ENCODE results near the gene STXBP5.

Gene STXBP5

GRCh38 chr6:147221739-147222138 lies 17.5 kb downstream of the STXBP5 start:
- H3K4me3 ChIP-seq (ENCODE audit: low read length): no peak overlapping the region
- TF ChIP-seq, protein P1, sequence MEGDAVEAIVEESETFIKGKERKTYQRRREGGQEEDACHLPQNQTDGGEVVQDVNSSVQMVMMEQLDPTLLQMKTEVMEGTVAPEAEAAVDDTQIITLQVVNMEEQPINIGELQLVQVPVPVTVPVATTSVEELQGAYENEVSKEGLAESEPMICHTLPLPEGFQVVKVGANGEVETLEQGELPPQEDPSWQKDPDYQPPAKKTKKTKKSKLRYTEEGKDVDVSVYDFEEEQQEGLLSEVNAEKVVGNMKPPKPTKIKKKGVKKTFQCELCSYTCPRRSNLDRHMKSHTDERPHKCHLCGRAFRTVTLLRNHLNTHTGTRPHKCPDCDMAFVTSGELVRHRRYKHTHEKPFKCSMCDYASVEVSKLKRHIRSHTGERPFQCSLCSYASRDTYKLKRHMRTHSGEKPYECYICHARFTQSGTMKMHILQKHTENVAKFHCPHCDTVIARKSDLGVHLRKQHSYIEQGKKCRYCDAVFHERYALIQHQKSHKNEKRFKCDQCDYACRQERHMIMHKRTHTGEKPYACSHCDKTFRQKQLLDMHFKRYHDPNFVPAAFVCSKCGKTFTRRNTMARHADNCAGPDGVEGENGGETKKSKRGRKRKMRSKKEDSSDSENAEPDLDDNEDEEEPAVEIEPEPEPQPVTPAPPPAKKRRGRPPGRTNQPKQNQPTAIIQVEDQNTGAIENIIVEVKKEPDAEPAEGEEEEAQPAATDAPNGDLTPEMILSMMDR (conservative IDR thresholded peaks at IDR 0.05; ENCODE audit: low read depth, low read length): no peak
- no peak for DNase-seq (ENCODE audit: low read depth)

- DNase-seq (ENCODE audit: low read depth): peak; percentile 13
- no peak overlapping the region for H3K4me3 ChIP-seq (ENCODE audit: low read length)
Observed at GRCh38 chr6:147222160-147222838, 18.1 kb downstream of the STXBP5 start.

DNA sequence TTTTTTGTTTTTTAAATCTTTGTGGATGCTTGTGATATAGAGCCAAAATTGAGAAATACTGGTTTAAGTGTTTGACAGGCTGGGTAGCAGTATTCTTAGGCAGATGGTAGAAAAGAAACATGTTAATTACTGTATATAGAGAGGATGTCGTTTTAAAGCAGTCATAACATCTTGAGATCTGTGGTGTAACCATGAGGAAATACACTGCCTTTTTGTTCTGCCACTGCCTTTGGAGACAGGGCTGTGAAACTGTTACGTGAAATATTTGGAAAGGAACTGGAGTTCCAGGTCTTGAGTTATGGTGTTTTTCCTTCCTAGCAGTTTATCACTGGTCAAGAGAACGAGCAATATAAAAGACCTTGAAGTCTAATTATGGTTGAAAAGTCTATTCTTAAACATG lies 19.5 kb downstream of the STXBP5 start:
- H3K4me3 ChIP-seq (ENCODE audit: low read length): no peak overlapping the region
- DNase-seq (ENCODE audit: low read depth): no peak
- TF ChIP-seq, protein P1 (conservative IDR thresholded peaks at IDR 0.05; ENCODE audit: low read depth, low read length): no peak

More at GRCh38 chr6:147222160-147222838, 18.1 kb downstream of the STXBP5 start:
- TF ChIP-seq, protein P1 (conservative IDR thresholded peaks at IDR 0.05; ENCODE audit: low read depth, low read length): peak; percentile 59

GRCh38 chr6:147226163-147226724 lies 22.0 kb downstream of the STXBP5 start:
- DNase-seq (ENCODE audit: low read depth): no peak
- TF ChIP-seq, protein P1 (conservative IDR thresholded peaks at IDR 0.05; ENCODE audit: low read depth, low read length): no peak
- H3K4me3 ChIP-seq (ENCODE audit: low read length): no peak overlapping the region

DNA sequence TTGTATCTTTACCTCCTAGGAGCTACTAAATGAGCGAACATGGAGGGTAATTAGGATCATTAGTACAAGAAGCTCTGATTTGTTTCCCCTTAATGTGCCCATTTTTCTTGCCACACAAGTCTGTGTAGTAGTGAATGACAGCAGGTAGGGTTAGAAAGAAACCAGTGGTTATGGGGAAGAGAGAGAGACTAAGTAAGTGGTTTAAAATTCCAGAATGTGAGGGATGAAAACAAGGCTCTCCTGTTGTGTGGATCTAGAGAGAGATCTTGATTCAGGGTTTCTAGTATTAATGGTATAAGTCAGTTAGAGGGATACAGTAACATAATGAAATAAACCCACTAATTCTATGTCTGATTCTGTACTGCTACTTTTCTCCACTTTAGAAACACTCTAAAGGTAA lies 22.7 kb downstream of the STXBP5 start:
- TF ChIP-seq, protein P1 (conservative IDR thresholded peaks at IDR 0.05; ENCODE audit: low read depth, low read length): no peak
- no peak for DNase-seq (ENCODE audit: low read depth)
- no peak overlapping the region for H3K4me3 ChIP-seq (ENCODE audit: low read length)

- no peak overlapping the region for H3K4me3 ChIP-seq (ENCODE audit: low read length)
- TF ChIP-seq, protein P1 (conservative IDR thresholded peaks at IDR 0.05; ENCODE audit: low read depth, low read length): no peak
- no peak for DNase-seq (ENCODE audit: low read depth)
Observed at GRCh38 chr6:147227770-147228320, 23.6 kb downstream of the STXBP5 start.

- TF ChIP-seq, protein P1 (conservative IDR thresholded peaks at IDR 0.05; ENCODE audit: low read depth, low read length): no peak
- DNase-seq (ENCODE audit: low read depth): no peak
- no peak overlapping the region for H3K4me3 ChIP-seq (ENCODE audit: low read length)
Observed at GRCh38 chr6:147231589-147231988, 27.4 kb downstream of the STXBP5 start.
